ENCODE results near the gene SNX25.

The SNX25 gene

GRCh38 chr4:185244763-185245162 lies 35.4 kb downstream of the SNX25 start:
- ATAC-seq, result peak; percentile 68
- no peak for TF ChIP-seq ZFP3 (CRISPR knock-in tag; IDR thresholded peaks at IDR 0.05)
- no peak for TF ChIP-seq TOX (CRISPR knock-in tag; IDR thresholded peaks at IDR 0.05; ENCODE audit: borderline replicate concordance)
- peak; percentile 51; the same call in 1 of the 2 replicates for TF ChIP-seq TCF4 (CRISPR knock-in tag; IDR thresholded peaks at IDR 0.05; ENCODE audit: borderline replicate concordance)
- TF ChIP-seq TSHZ2 (CRISPR knock-in tag; IDR thresholded peaks at IDR 0.05), result 0 out of 2 replicates have a peak, but pooled peaks have one; percentile 13

- no peak for ATAC-seq
- no peak for TF ChIP-seq BACH2 (CRISPR knock-in tag; IDR thresholded peaks at IDR 0.05; ENCODE audit: borderline replicate concordance)
- TF ChIP-seq PATZ1 (CRISPR knock-in tag; IDR thresholded peaks at IDR 0.05; ENCODE audit: borderline replicate concordance), result no peak
- no peak for TF ChIP-seq ZFP30 (CRISPR knock-in tag; IDR thresholded peaks at IDR 0.05)
- no peak for TF ChIP-seq CREB5 (CRISPR knock-in tag; IDR thresholded peaks at IDR 0.05; ENCODE audit: low read depth)
- no peak for TF ChIP-seq OSR1 (CRISPR knock-in tag; IDR thresholded peaks at IDR 0.05)
- TF ChIP-seq ESRRG (CRISPR knock-in tag; IDR thresholded peaks at IDR 0.05), result no peak
- no peak for TF ChIP-seq ZNF565 (CRISPR knock-in tag; conservative IDR thresholded peaks at IDR 0.05; ENCODE audit: low read depth)
- TF ChIP-seq TOX (CRISPR knock-in tag; IDR thresholded peaks at IDR 0.05; ENCODE audit: borderline replicate concordance), result no peak
- no peak for TF ChIP-seq ARNTL (CRISPR knock-in tag; IDR thresholded peaks at IDR 0.05; ENCODE audit: borderline replicate concordance, low read depth)
- no peak for TF ChIP-seq ZNF70 (CRISPR knock-in tag; IDR thresholded peaks at IDR 0.05)
- no peak for TF ChIP-seq CSRNP3 (CRISPR knock-in tag; IDR thresholded peaks at IDR 0.05)
Observed at GRCh38 chr4:185246453-185246852, 37.1 kb downstream of the SNX25 start.

GRCh38 chr4:185247151-185247550 lies 37.8 kb downstream of the SNX25 start:
- TF ChIP-seq ISL1 (CRISPR knock-in tag; IDR thresholded peaks at IDR 0.05), result 0 out of 2 replicates have a peak, but pooled peaks have one; percentile 11
- no peak for TF ChIP-seq ZFP3 (CRISPR knock-in tag; IDR thresholded peaks at IDR 0.05)
- no peak for TF ChIP-seq POU6F1 (CRISPR knock-in tag; IDR thresholded peaks at IDR 0.05; ENCODE audit: borderline replicate concordance, low read depth)
- TF ChIP-seq TOX (CRISPR knock-in tag; IDR thresholded peaks at IDR 0.05; ENCODE audit: borderline replicate concordance), result no peak
- no peak for TF ChIP-seq SNAI2 (CRISPR knock-in tag; IDR thresholded peaks at IDR 0.05)
- TF ChIP-seq ESRRG (CRISPR knock-in tag; IDR thresholded peaks at IDR 0.05), result no peak

GRCh38 chr4:185248393-185249039 lies 39.1 kb downstream of the SNX25 start:
- TF ChIP-seq TOX (CRISPR knock-in tag; IDR thresholded peaks at IDR 0.05; ENCODE audit: borderline replicate concordance), result no peak
- no peak for TF ChIP-seq ZFP30 (CRISPR knock-in tag; IDR thresholded peaks at IDR 0.05)
- no peak for TF ChIP-seq GLIS3 (CRISPR knock-in tag; IDR thresholded peaks at IDR 0.05)
- no peak for TF ChIP-seq CSDC2 (CRISPR knock-in tag; IDR thresholded peaks at IDR 0.05)
- TF ChIP-seq OSR1 (CRISPR knock-in tag; IDR thresholded peaks at IDR 0.05), result no peak
- no peak for TF ChIP-seq ZNF8 (CRISPR knock-in tag; IDR thresholded peaks at IDR 0.05)
- no peak for TF ChIP-seq CREB5 (CRISPR knock-in tag; IDR thresholded peaks at IDR 0.05; ENCODE audit: low read depth)
- TF ChIP-seq ZFP3 (CRISPR knock-in tag; IDR thresholded peaks at IDR 0.05), result no peak
- TF ChIP-seq SNAI2 (CRISPR knock-in tag; IDR thresholded peaks at IDR 0.05), result no peak
- TF ChIP-seq BACH2 (CRISPR knock-in tag; IDR thresholded peaks at IDR 0.05; ENCODE audit: borderline replicate concordance), result no peak
- no peak for ATAC-seq

More at GRCh38 chr4:185247151-185247550, 37.8 kb downstream of the SNX25 start:
- peak; percentile 37; the same call in 1 of the 3 replicates for ATAC-seq
